Nephron progenitor cell (in vitro differentiated cells): ENCODE data around the gene PAK1IP1.

Experiments used
- DNase-seq: peaks from one replicate; pipeline ENCODE4 v3.0.0; 2021
- H3K27ac Mint-ChIP-seq: 2 replicates; pipeline ENCODE4 v1.8.0; 2021; ENCODE audit warnings: mild to moderate bottlenecking, moderate library complexity, mixed read lengths
- H3K27me3 Mint-ChIP-seq: 2 replicates; pipeline ENCODE4 v1.8.0; 2021; ENCODE audit warnings: mild to moderate bottlenecking, low read depth, mixed read lengths; ENCODE audit not compliant: poor library complexity
- H3K36me3 Mint-ChIP-seq: 2 replicates; pipeline ENCODE4 v1.8.0; 2021; ENCODE audit warnings: low read depth, mixed read lengths
- H3K4me1 Mint-ChIP-seq: 2 replicates; pipeline ENCODE4 v1.8.0; 2021; ENCODE audit warnings: mixed read lengths
- H3K4me3 Mint-ChIP-seq: 2 replicates; pipeline ENCODE4 v1.8.0; 2021; ENCODE audit warnings: mild to moderate bottlenecking, moderate library complexity, mixed read lengths
- H3K9me3 Mint-ChIP-seq: 2 replicates; pipeline ENCODE4 v1.8.0; 2021; ENCODE audit warnings: mild to moderate bottlenecking, moderate library complexity, mixed read lengths
- TF ChIP-seq, protein P1 (sequence below): fragments of 200-600 bp; sonication (generic); IDR thresholded peaks from 2 replicates; pipeline ENCODE4 v1.5.0; 2021; ENCODE audit warnings: antibody characterized with exemption

The PAK1IP1 gene

GRCh38 chr6:10687582-10687981 is 7.2 kb upstream of the PAK1IP1 start:
- Mint-ChIP-seq H3K36me3 (peaks cover 1% of the 10 kb centered on the region), H3K27ac (no peak overlapping the region), H3K9me3 (no peaks in the 10 kb centered on the region), H3K27me3 (peaks cover 47% of the 10 kb centered on the region), H3K4me1 (peaks cover 11% of the 10 kb centered on the region), H3K4me3 (no peak overlapping the region)
- TF ChIP-seq, protein P1, sequence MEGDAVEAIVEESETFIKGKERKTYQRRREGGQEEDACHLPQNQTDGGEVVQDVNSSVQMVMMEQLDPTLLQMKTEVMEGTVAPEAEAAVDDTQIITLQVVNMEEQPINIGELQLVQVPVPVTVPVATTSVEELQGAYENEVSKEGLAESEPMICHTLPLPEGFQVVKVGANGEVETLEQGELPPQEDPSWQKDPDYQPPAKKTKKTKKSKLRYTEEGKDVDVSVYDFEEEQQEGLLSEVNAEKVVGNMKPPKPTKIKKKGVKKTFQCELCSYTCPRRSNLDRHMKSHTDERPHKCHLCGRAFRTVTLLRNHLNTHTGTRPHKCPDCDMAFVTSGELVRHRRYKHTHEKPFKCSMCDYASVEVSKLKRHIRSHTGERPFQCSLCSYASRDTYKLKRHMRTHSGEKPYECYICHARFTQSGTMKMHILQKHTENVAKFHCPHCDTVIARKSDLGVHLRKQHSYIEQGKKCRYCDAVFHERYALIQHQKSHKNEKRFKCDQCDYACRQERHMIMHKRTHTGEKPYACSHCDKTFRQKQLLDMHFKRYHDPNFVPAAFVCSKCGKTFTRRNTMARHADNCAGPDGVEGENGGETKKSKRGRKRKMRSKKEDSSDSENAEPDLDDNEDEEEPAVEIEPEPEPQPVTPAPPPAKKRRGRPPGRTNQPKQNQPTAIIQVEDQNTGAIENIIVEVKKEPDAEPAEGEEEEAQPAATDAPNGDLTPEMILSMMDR, result no peak
- no peak for DNase-seq

GRCh38 chr6:10690651-10691445 is 3.9 kb upstream of the PAK1IP1 start:
- H3K27ac Mint-ChIP-seq, result peak overlapping the region; percentile 65
- peaks cover 4% of the 10 kb centered on the region for H3K36me3 Mint-ChIP-seq
- DNase-seq, result no peak
- H3K4me3 Mint-ChIP-seq, result peak overlapping the region; percentile 35
- peaks cover 34% of the 10 kb centered on the region for H3K27me3 Mint-ChIP-seq
- H3K9me3 Mint-ChIP-seq, result no peaks in the 10 kb centered on the region
- H3K4me1 Mint-ChIP-seq, result peaks cover 28% of the 10 kb centered on the region
- TF ChIP-seq, protein P1, result no peak

DNA sequence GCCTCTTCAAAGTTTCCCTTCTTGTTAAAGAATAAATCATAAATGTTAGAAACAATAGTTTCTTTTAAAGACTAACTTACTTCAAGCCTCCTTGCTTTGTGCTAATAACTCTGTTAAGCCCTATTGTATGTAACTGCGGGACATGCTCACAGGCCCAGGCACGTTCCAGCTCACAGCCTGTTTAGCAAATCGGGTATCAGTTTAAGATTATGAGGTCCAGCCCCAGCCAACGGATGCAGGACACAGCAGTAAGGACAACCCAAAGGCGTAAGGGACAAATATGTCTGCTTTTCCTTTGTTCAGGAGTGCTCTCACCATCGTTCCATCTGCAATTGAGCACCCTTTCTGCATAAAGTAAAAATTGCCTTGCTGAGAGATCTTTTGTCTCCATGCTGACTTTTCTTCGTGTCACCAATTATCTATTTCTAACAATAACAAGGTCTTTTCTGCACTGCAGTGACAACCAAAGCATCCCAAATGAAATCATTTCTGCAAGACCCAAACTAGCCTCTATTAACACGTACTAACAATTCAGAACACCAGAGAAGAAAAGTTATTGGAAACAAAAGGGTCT is 1.7 kb upstream of the PAK1IP1 start:
- Mint-ChIP-seq H3K27ac (peak overlapping the region; percentile 79), H3K4me1 (peaks cover 42% of the 10 kb centered on the region), H3K27me3 (peaks cover 12% of the 10 kb centered on the region), H3K36me3 (peaks cover 14% of the 10 kb centered on the region), H3K4me3 (peak overlapping the region; percentile 91), H3K9me3 (no peaks in the 10 kb centered on the region)
- TF ChIP-seq, protein P1, result no peak
- no peak for DNase-seq

DNA sequence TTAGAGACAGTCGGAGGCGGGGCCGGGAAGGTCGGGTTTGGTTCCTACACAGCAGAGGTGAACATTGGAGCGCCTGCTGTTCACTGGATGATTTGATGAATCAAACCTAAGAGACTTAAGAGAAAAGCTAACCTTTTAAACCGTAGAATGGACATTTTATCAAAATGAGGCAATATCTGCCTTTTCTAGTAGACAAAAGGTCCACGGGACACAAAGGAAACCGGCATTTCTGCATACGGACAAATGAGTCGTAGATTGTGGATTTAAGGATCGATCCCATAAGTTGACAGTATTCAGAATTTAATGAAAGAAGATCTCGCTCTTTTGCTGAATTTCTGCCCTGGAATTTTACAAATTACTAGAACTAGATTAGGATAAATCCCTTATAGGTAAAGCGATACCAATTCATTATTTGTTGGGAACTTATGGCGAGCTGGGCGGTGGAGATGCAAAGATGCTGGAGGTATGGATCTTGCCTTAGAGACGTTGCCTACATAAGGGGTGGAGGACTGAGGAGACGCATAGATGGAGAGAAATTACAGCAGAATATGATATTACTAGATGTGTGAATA is 400 bp downstream of the PAK1IP1 start:
- H3K27ac Mint-ChIP-seq, result peak overlapping the region; percentile 100
- H3K27me3 Mint-ChIP-seq, result no peaks in the 10 kb centered on the region
- no peaks in the 10 kb centered on the region for H3K9me3 Mint-ChIP-seq
- peaks cover 34% of the 10 kb centered on the region for H3K36me3 Mint-ChIP-seq
- peak overlapping the region; percentile 91 for H3K4me3 Mint-ChIP-seq
- no peak for DNase-seq
- TF ChIP-seq, protein P1, result no peak
- H3K4me1 Mint-ChIP-seq, result peaks cover 54% of the 10 kb centered on the region

- H3K36me3 Mint-ChIP-seq, result peaks cover 48% of the 10 kb centered on the region
- H3K4me3 Mint-ChIP-seq, result peak overlapping the region; percentile 91
- H3K27ac Mint-ChIP-seq, result peak overlapping the region; percentile 79
- TF ChIP-seq, protein P1, result no peak
- no peaks in the 10 kb centered on the region for H3K27me3 Mint-ChIP-seq
- peaks cover 48% of the 10 kb centered on the region for H3K4me1 Mint-ChIP-seq
- H3K9me3 Mint-ChIP-seq, result no peaks in the 10 kb centered on the region
- no peak for DNase-seq
Observed at GRCh38 chr6:10696655-10697054, 1.9 kb downstream of the PAK1IP1 start.
